Measurements from ENCODE around the gene HAND1.

The HAND1 gene

DNA sequence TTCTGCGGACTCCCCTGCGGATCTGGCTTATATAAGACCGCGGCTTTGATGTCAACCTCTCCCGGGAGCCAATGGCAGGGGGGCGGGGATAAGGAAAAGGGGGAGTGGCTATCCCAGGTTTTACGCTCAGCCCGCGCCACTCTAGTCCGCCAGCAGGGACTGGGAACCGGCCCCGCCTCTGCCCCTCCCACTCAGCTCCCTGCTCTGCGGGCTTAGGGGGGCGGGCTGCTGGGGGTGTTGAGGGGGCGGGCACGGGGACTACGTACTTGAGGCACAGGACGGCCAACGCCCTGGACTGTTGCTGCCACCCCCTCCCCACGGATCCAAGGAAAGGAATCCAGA is at the start of gene HAND1:
Gene HAND1 (minus strand): TSS at position 4 of the 342 bp plus-strand sequence. CDS start 219 bp downstream, outside the sequence.
- TF ChIP-seq CTCF (IDR thresholded peaks at IDR 0.05; ENCODE audit: low read depth, low read length), result no peak
- in situ Hi-C loops (cut with HindIII; ENCODE audit: low sequenced_read_pairs), result no loop called here
- H3K4me3 ChIP-seq (ENCODE audit: low read depth, low read length), result no peak within 1 kb of the TSS
- DNase-seq (ENCODE audit: low read depth, low spot score), result no peak

- no peak for DNase-seq (ENCODE audit: low read depth, low spot score)
- in situ Hi-C loops (cut with HindIII; ENCODE audit: low sequenced_read_pairs), result no loop called here
- TF ChIP-seq CTCF (IDR thresholded peaks at IDR 0.05; ENCODE audit: low read depth, low read length), result no peak
- H3K4me3 ChIP-seq (ENCODE audit: low read depth, low read length), result no peak overlapping the region
Observed at GRCh38 chr5:154526231-154527226, 48.5 kb upstream of the HAND1 start.

- no peak for TF ChIP-seq CTCF (IDR thresholded peaks at IDR 0.05; ENCODE audit: low read depth, low read length)
- in situ Hi-C loops (cut with HindIII; ENCODE audit: low sequenced_read_pairs), result no loop called here
- H3K4me3 ChIP-seq (ENCODE audit: low read depth, low read length), result no peak overlapping the region
- no peak for DNase-seq (ENCODE audit: low read depth, low spot score)
Observed at GRCh38 chr5:154524859-154525258, 46.8 kb upstream of the HAND1 start.

- TF ChIP-seq CTCF (IDR thresholded peaks at IDR 0.05; ENCODE audit: low read depth, low read length), result no peak
- DNase-seq (ENCODE audit: low read depth, low spot score), result no peak
- in situ Hi-C loops (cut with HindIII; ENCODE audit: low sequenced_read_pairs), result no loop called here
- H3K4me3 ChIP-seq (ENCODE audit: low read depth, low read length), result no peak overlapping the region
Observed at GRCh38 chr5:154524181-154524580, 46.2 kb upstream of the HAND1 start.

GRCh38 chr5:154523709-154524108 is 45.7 kb upstream of the HAND1 start:
- TF ChIP-seq CTCF (IDR thresholded peaks at IDR 0.05; ENCODE audit: low read depth, low read length), result no peak
- no peak overlapping the region for H3K4me3 ChIP-seq (ENCODE audit: low read depth, low read length)
- DNase-seq (ENCODE audit: low read depth, low spot score), result no peak
- in situ Hi-C loops (cut with HindIII; ENCODE audit: low sequenced_read_pairs), result no loop called here

- no peak overlapping the region for H3K4me3 ChIP-seq (ENCODE audit: low read depth, low read length)
- DNase-seq (ENCODE audit: low read depth, low spot score), result no peak
- in situ Hi-C loops (cut with HindIII; ENCODE audit: low sequenced_read_pairs), result no loop called here
- TF ChIP-seq CTCF (IDR thresholded peaks at IDR 0.05; ENCODE audit: low read depth, low read length), result no peak
Observed at GRCh38 chr5:154523104-154523503, 45.1 kb upstream of the HAND1 start.
